Sciatic nerve (tissue), 2 donors: ENCODE results near the gene LRRC4C. TPM values are rescaled to one million over a fixed set of nuclear protein-coding genes. Genes with fewer than 3 reads are reported as not detected.

ENCODE experiments used
- ATAC-seq: fragments of 200-7000 bp; cut with Tn5 transposase; one replicate; pipeline ENCODE4 v1.9.1; 2020; ENCODE audit warnings: mild to moderate bottlenecking, moderate library complexity
- DNase-seq: peaks from one replicate; pipeline ENCODE4 v3.0.0-alpha.2; 2020; ENCODE audit warnings: low spot score
- intact Hi-C: fragments of 100-400 bp; cut with DNase I; formaldehyde crosslinking; loops from one replicate; pipeline ENCODE4 v1.14.2; 2022
- total RNA-seq: library from RNA; stranded (reverse); fragmentation: NEBNext Ultra II Directional; extraction: Animal tissue kit (Norgen Biotek cat#: 25700); gene quantifications from one replicate; pipeline ENCODE4 v1.2.1, GENCODE V29; 2021
- donor health status: DM: no; HTN: no; CAD: no.
- donor health status: DM: no; HTN: no; CAD: no.

Gene LRRC4C
- total RNA-seq, 1 donor from 2014 or later: 16.6 TPM

DNA sequence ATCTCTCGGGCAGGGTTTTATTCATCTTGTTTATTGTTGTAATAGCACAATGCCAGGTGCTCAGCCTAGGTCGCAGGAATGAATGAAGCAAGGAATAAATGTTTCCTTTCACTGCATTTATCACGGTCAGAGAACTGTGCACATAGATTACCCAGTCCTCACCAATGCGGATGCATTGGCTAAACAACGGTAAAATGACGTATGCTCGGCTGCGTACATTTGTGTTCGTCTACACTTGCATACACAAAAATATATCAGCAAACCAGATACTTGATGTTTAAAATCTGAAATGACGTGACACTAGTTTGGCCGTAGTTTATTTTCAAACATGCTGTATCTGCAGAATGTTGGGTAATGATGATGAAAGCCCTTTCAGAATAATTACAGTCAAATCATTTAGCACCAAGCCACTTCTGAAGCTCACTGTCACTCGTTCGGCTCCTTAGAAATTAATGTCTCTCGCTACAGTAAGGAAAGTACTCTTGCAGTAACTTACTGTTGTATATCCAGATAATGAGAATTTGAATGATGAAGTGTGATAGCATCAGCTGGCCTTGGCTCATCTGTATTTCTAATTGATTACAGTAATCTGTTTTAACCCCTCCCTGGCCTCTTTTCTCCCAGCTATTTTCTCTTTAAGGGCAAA, 268.9 kb downstream of the LRRC4C start:
- ATAC-seq (no peak), DNase-seq (no peak)
- intact Hi-C loops: no loop called here

DNA sequence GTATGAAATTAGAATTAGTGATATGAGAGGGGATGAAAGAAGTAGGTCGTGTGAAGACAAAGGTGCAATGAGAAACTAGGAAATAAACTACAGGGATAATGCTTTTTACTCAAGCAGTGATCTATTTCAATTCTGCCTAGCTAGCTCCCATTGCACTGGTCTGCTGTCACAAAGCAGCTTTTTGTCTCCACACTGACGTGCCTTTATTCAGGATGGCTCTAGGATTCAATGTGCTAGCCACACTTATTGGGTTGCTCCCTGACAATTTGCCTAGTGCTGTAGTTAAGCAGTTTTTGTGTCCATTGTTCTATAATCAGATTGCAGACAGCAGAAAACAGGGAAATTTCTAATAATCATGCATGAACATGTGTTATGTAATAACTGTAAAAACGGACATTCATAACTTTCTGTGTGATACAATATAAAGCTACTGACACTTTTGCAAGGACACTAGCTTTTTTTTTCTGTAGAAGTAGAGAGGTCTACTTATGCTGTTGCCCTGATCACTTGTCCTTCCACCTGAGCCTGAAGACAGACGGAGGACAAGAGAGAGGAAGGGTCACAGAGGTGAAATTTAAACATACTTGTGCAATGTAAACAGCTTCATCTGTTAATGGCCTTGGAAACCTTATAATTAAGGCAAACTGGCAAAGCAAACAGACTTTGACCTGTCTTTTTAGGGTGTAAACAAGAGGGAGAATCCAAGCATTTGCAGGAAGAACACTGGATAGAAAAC, 269.6 kb downstream of the LRRC4C start:
- intact Hi-C loops: no loop called here
- ATAC-seq (no peak), DNase-seq (no peak)

DNA sequence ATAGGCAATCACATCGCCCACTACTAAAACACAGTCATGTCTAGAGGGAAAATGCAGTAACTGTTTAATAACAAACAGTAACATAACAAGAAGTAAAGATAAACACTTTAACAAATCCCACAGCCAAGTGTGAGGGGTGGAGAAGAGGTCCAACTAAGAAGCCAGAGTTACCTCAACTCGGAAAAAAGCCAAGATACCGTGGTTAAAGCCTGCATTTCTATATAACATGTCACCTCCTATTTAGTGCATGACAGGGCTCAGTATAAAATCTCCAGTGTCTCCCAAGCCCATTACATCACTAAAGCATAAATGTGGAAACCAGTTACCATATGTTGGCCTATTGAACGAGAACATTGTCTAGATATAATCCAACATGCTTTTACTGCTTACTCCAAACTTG, 281.7 kb downstream of the LRRC4C start:
- no peak for DNase-seq
- intact Hi-C loops: no loop called here
- no peak for ATAC-seq

DNA sequence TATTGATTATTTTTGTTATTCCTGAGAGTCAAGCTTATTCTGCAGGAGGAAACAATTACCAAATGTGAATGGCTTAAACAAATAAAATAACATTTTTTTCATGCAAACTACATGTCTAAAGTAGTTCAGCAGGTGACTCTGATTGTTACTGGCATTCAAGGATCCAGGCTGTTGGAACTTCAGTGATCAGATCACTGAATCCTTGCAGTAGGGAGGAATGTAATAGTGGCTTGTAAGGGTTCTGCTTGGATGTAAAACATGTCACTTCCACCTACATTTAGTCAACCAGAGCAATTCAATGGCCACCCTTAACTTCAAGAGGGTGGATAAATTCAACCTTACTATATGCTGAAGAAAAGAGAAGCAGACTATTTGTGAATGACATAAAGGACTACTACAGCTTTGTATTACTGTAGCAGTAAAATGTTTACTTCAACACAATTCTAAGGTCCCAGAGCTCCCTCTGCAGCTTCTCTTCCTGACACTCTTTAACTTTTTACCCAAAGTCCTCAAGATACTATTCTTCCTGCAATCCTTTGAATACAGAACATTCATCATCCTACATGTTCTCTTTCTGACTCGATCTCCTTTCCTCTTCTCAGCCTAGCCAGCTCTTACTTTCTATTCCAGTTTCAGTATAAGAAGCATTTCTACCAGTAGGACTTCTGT, 284.0 kb downstream of the LRRC4C start:
- DNase-seq (no peak), ATAC-seq (no peak)
- intact Hi-C loops: no loop called here

DNA sequence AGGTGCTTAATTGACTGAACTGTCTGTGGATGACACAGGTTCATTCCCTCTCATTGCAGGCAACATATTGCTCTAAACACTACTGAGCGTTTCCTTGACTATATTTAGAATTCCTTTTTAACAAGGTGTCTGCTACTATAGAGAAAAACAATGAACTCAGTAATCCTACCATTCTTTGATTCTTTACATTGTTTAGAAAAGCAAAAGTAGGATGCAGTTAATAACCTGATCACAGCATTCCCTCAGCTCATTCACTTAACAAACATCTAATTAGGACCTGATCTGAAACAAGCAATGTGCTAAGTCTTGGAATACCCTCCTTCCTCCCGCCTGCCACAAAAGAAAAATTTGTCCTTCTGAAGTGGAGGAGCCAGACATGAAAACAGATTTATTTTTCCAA, 313.1 kb downstream of the LRRC4C start:
- ATAC-seq (no peak), DNase-seq (no peak)
- intact Hi-C loops: no loop called here

DNA sequence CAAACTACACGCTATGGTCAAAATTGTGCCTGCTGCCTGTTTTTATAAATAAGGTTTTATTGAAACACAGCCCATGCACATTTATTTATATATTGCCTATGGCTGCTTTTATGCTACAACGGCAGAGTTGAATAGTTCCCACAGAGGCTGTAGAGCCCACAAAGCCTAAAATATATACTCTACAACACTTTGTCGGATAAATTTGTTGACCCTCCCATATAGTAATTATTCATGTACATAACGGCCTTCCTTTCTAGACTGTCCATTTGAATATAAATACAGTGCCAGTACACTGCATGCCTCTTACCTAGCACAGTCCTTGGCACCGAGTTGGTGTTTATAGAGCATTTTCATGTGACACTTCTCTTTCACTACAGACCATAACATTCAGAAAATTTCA, 314.0 kb downstream of the LRRC4C start:
- intact Hi-C loops: no loop called here
- DNase-seq (no peak), ATAC-seq (no peak)

DNA sequence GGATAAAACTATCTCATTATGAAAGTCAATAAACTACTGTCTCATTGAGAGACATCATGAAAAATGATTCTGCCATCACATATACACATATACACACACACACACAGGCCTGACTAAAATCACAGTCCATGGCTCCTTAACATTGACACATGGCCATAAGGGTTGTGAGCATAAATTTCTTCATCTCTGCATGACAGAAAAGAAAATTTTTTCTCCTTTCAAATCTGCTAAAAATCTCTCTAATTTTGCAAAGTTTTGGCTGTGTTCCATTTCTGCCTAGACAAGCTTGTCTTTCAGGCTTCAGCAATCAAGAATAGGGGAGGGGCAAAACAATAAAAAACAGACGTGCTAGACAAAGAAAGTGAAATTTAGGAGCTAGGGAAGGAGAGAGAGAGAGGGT, 324.5 kb downstream of the LRRC4C start:
- intact Hi-C loops: no loop called here
- no peak for ATAC-seq
- DNase-seq: no peak

DNA sequence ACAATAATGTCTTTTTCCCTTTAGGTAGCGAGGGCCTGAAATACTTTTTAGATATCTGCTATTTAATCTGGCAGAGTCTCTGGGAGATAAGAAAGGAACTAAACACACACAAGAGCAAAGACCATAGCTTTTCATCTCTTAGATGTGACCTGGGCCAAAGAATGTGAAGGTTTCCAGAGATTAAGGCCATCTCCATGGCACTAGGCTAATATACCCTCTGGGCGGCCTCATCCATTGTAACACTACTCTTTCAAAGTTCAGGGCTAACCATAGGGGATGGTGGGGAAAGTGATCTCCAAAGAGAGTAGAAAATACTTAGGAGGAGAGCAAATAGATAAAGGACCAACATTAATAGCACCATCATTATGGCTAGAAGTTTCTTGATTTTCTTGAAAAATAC, 326.4 kb downstream of the LRRC4C start:
- ATAC-seq: no peak
- DNase-seq: no peak
- intact Hi-C loops: no loop called here

DNA sequence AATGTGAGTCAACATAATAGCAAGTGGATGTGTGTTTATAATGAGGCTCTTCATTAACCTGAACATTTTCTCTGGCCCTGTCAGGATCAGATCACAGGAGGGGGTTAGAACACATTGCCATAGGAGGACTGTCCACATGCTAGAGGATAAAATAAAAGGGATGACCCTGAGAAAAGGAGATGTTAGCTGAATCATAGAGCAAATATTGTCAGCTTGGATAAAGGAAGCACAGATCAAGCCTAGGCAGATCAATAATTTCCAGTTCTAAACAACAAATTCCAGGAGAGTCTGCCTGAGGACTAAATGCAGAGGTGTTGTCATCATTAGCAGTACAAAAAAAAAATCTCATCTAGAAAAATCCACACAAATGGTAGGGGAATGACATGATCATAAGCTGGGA, 337.9 kb downstream of the LRRC4C start:
- ATAC-seq (no peak), DNase-seq (no peak)
- intact Hi-C loops: no loop called here

DNA sequence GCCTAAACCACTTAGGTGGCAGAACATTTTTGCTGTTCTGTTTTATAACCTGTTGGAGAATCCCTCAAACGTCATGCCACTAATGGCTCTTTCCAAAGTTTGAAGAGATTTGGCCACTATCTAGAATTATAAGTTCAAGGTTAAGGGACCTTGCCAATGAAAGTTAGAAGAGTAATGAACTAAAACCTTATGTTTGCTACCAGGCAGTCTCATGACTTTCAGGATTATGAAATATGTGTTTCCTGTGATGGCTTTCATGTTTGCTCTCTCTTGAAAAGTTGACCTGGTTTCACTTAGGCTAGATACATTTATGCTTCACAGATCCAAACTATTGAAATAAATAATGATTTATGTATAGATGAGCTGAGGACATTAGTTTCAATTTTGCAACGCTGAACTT, 340.0 kb downstream of the LRRC4C start:
- ATAC-seq (no peak), DNase-seq (no peak)
- intact Hi-C loops: no loop called here

DNA sequence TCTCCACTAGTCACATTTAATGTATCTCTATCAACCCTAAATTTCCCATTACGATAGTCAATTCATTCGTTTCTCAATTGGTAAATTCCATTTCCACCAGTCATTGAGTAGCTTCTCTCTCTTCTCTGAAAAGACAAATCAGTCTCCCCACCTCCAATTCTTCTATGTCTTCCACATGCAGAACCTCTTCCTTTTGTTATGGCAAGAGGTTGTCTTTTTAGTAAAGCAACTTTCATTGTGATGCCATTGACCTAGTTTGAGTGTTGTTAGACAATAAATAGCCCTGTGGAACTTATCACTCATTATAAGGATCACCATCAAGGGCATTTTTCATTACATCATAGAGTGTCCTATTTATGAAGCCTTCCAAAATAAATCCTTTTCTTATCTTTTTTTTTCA, 340.9 kb downstream of the LRRC4C start:
- no peak for ATAC-seq
- intact Hi-C loops: no loop called here

DNA sequence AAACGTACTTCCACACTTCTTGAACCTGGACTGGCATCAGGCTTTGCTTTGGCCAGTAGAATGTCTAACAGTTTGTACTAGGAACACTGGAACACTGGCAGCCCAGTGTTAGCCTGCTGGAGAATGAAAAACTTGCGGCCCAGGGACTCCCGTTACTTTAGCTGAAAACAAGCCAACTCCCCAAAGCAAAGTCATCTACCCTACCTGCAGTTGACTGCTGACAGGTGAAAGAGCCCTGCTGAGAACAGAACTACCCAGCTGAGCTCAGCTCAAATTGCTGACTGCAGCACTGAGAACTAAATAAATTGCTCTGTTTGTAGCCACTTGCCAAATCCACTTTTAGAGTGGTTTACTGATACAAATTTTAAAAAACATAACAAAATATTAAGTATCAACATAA, 342.5 kb downstream of the LRRC4C start:
- intact Hi-C loops: no loop called here
- ATAC-seq: no peak
- no peak for DNase-seq

More for the DNA sequence above, 340.9 kb downstream of the LRRC4C start:
- DNase-seq: no peak

DNA sequence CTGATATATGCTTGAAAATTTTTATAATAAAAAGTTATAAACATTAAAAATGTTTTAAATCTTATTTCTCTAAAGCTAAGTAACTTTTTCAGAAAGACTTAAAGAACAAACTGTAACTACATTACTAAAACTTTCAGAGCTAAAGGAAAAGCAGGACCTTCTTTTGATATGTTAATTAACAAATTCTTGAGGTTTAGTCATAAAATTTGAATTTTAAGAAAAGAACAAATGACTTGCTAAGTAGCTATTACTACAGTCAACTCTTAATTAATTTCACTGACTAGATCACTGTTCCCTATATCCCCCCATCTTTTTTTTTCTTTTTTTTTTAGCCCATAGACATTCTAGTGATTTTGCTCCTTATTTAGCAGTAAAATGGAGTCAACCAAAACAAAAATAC, 344.4 kb downstream of the LRRC4C start:
- ATAC-seq (no peak), DNase-seq (no peak)
- intact Hi-C loops: no loop called here

DNA sequence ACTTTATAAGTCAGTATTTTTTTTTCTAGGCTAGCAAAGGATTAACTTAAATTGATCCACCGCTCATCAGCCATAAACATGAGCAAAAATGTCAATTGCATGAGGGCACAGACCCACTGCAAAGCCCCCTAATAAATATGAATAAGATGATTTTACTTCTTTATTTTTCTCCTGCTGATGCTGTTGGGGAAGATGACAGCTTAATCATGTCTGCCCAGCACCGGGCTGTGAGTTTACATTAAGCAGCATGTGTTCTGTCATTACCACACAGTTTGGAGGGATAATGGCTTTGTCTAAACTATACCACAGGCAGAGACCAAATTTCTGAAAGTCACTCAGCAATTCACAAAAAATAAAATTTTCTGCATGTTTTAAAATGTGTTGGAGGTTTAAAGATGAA, 346.3 kb downstream of the LRRC4C start:
- no peak for ATAC-seq
- intact Hi-C loops: no loop called here

DNA sequence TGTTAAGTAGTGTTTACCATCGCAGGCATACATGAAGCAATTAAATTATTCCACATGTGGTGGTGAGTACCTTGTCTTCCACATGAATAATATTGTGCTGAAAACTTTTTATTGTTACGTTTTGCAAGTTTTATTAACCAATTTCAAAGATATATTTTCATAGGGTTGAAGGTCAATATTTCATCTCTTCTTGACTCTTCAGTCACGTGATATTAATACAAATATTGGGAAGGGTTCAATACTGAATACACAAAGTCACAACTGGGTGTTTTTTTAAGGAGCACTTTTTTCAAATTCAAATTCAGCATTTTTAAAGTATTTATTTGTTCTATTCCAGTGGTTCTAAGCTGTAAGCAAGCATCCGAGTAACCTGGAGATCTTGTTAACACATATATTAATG, 348.9 kb downstream of the LRRC4C start:
- intact Hi-C loops: no loop called here
- DNase-seq (no peak), ATAC-seq (no peak)

More for the DNA sequence above, 346.3 kb downstream of the LRRC4C start:
- no peak for DNase-seq

DNA sequence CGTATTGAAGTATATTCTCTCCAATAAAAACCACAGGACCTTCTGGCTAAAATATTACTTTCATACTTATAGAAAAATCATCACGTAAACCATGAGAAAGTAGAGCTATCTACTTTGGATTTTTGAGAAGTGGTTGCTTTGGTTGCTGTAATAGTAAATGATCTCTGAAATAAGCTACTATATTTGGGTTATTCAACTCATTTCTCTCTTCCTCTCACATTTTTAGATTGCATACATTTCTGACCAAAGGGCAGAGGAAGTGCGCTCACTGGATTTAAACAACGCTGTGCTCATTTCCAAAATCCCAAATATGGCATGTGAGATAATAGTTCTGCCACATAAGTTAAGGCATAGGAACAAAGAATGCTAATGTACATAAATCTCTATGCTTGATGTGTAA, 357.0 kb downstream of the LRRC4C start:
- intact Hi-C loops: no loop called here
- DNase-seq: no peak
- no peak for ATAC-seq

DNA sequence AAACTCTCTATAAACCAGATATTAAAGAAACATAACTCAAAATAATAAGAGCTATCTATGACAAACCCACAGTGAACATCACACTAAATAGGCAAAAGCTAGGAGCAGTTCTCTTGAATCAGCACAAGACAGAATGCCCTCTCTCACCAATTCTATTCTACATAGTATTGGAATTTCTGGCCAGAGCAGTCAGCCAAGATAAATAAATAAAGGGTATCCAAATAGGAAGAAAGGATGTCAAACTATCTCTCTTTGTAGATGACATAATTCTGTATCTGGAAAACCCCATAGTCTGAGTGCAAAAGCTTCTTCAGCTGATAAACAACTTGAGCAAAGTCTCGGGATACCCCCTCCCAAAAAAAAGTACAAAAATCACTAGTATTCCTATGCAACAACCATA, 359.8 kb downstream of the LRRC4C start:
- ATAC-seq (no peak), DNase-seq (no peak)
- intact Hi-C loops: no loop called here

DNA sequence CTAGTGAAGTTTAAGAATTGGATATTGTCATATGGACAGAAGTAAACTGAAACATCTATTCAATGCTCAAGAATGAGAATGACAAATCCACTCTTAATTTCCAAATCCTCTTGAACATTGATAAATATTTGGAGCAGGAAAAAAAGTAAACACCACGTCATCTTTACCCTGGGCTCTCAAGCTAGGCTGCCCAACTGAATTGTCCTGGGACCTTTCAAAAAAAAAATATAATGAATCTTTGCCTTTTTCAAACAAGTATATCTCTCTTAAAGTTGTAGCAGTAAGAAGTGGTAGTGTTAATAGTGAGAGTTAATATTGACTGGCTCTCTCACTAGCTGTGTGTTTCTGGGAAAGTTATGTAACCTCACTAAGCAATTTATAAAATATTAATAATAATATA, 374.3 kb downstream of the LRRC4C start:
- intact Hi-C loops: no loop called here
- ATAC-seq (no peak), DNase-seq (no peak)

DNA sequence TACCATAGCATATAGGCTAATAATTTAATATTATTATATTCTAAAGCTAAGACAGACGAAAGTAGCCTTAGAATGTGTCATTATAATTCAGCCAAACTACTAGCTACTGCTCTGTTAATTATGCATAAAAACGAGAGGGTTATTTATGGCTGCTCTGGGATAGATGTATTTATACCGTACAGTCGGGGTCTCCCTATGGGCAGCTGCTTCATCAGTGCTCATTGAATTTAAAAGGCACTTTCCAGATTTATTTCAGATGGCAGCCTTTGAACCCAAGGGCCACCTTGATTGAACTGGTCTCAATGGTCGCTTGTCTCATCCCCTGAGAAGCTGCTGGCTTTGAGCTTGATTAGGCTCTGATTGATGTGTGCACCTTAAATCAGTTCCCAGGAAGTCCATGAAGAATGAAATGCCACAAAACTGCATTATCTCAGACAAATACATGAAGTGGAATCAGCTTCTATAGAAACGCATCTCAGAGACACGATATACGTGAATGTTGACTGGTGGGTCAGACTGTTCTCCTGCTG, 377.6 kb downstream of the LRRC4C start:
- DNase-seq: no peak
- no peak for ATAC-seq
- intact Hi-C loops: no loop called here

DNA sequence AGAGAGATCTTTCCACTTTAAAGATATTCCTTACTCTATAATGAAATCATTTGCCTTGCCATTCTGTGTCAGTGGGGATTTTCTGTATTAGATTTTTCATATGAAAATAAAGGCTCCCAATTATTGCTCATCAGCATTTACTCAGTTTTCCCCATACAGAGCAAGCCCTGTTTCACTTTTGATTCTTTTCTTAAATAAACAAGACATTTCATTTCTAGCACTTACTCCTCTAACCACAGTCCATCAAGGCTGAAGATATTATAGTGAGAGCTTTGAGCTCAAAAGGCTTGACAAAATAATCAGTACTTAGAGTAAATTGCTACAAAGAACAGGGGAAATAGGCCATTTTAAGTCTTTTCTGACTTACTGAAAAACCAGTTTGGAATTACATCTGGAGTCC, 385.1 kb downstream of the LRRC4C start:
- no peak for DNase-seq
- intact Hi-C loops: no loop called here
- no peak for ATAC-seq
